ENCODE measurements around the gene SLC35F3. TPM values are rescaled to one million over a fixed set of nuclear protein-coding genes. Genes with fewer than 3 reads are reported as not detected.

The SLC35F3 gene
- total and polyA plus RNA-seq, 2 experiments from 2014 or later, result 1.0 to 3.2 TPM

DNA sequence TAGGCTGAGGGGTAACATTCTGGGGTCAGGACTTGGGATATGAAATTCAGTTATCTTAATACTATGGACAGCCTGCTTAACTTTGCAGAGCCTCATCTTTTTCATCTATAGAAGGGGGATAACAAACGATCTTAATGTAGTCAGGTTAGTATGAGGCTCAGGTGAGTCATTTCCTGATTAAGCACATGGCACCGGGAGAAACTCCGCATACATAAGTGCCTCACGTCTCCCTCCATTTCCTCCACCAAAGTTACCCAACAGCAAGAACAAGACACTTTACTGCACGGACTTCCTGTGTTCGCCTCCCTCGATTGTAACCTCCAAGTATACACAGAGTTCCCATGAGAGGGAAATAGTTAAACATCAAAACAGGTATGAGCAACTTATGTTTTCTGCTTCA, 356.1 kb downstream of the SLC35F3 start:
- Histone ChIP-seq H3K4me1 (ENCODE audit: insufficient read depth) (no peaks in the 10 kb centered on the region), H2AFZ (no peak overlapping the region), H3K36me3 (ENCODE audit: insufficient read depth) (no peaks in the 10 kb centered on the region), H3K27me3 (ENCODE audit: insufficient read depth) (no peaks in the 10 kb centered on the region), H3K9me2 (ENCODE audit: insufficient read depth) (no peaks in the 10 kb centered on the region; the same call in 1 of the 2 replicates), H3K27ac (ENCODE audit: low read depth) (no peak overlapping the region), H3K4me2 (no peak overlapping the region), H3K79me2 (replicated peaks; ENCODE audit: insufficient read depth) (no peaks in the 10 kb centered on the region), H4K20me1 (replicated peaks; ENCODE audit: insufficient read depth) (no peaks in the 10 kb centered on the region), H3K4me3 (no peak overlapping the region), H3F3A (replicated peaks; ENCODE audit: low read depth) (no peaks in the 10 kb centered on the region)
- TF ChIP-seq, protein P1, sequence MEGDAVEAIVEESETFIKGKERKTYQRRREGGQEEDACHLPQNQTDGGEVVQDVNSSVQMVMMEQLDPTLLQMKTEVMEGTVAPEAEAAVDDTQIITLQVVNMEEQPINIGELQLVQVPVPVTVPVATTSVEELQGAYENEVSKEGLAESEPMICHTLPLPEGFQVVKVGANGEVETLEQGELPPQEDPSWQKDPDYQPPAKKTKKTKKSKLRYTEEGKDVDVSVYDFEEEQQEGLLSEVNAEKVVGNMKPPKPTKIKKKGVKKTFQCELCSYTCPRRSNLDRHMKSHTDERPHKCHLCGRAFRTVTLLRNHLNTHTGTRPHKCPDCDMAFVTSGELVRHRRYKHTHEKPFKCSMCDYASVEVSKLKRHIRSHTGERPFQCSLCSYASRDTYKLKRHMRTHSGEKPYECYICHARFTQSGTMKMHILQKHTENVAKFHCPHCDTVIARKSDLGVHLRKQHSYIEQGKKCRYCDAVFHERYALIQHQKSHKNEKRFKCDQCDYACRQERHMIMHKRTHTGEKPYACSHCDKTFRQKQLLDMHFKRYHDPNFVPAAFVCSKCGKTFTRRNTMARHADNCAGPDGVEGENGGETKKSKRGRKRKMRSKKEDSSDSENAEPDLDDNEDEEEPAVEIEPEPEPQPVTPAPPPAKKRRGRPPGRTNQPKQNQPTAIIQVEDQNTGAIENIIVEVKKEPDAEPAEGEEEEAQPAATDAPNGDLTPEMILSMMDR (conservative IDR thresholded peaks at IDR 0.05; ENCODE audit: low read depth in 2 of 2), result no peak
- TF ChIP-seq ZNF331 (CRISPR knock-in tag; IDR thresholded peaks at IDR 0.05; ENCODE audit: low read depth) (no peak), EZH2phosphoT487 (IDR thresholded peaks at IDR 0.05; ENCODE audit: unreplicated experiment) (no peak), JUNB (IDR thresholded peaks at IDR 0.05; ENCODE audit: unreplicated experiment) (no peak), NANOG (IDR thresholded peaks at IDR 0.05; ENCODE audit: borderline replicate concordance) (no peak), CREB1 (CRISPR knock-in tag; IDR thresholded peaks at IDR 0.05; ENCODE audit: low read depth) (no peak), POLR2AphosphoS5 (IDR thresholded peaks at IDR 0.05; ENCODE audit: low read depth) (no peak)
- TF ChIP-seq, protein P2, sequence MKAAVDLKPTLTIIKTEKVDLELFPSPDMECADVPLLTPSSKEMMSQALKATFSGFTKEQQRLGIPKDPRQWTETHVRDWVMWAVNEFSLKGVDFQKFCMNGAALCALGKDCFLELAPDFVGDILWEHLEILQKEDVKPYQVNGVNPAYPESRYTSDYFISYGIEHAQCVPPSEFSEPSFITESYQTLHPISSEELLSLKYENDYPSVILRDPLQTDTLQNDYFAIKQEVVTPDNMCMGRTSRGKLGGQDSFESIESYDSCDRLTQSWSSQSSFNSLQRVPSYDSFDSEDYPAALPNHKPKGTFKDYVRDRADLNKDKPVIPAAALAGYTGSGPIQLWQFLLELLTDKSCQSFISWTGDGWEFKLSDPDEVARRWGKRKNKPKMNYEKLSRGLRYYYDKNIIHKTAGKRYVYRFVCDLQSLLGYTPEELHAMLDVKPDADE (IDR thresholded peaks at IDR 0.05), result no peak
- H3K27ac Mint-ChIP-seq, result no peak overlapping the region
- H3K9me3 Mint-ChIP-seq, result no peaks in the 10 kb centered on the region
- H3K36me3 Mint-ChIP-seq (ENCODE audit: low read depth), result no peaks in the 10 kb centered on the region
- no peak overlapping the region for H3K4me3 Mint-ChIP-seq
- H3K27me3 Mint-ChIP-seq (ENCODE audit: insufficient read depth, low read depth, poor library complexity), result no peaks in the 10 kb centered on the region
- no peak for DNase-seq (ENCODE audit: low spot score)
- peaks cover 14% of the 10 kb centered on the region for H3K4me1 Mint-ChIP-seq
- no peak for ATAC-seq

DNA sequence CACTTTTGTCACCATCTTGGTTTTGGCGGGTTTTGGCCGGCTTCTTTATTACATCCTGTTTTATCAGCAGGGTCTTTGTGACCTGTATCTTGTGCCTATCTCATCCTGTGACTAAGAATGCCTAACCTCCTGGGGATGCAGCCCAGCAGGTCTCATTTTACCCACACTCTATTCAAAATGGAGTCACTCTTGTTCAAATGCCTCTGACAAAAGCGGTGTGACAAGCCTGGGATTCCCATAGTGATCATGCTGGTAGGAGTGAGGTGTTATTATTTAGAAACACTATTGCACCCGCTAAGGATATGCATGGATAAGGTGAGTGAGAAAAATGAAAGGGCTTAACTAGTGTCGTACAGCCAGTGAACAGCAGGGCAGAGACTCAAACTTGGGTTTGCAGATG, 357.1 kb downstream of the SLC35F3 start:
- Histone ChIP-seq H3K27ac (ENCODE audit: low read depth) (no peak overlapping the region), H3K79me2 (replicated peaks; ENCODE audit: insufficient read depth) (no peaks in the 10 kb centered on the region), H3K27me3 (ENCODE audit: insufficient read depth) (no peaks in the 10 kb centered on the region), H3F3A (replicated peaks; ENCODE audit: low read depth) (no peaks in the 10 kb centered on the region), H3K36me3 (ENCODE audit: insufficient read depth) (no peaks in the 10 kb centered on the region), H4K20me1 (replicated peaks; ENCODE audit: insufficient read depth) (no peaks in the 10 kb centered on the region), H3K4me2 (no peak overlapping the region), H2AFZ (no peak overlapping the region), H3K4me1 (ENCODE audit: insufficient read depth) (no peaks in the 10 kb centered on the region), H3K9me2 (ENCODE audit: insufficient read depth) (no peaks in the 10 kb centered on the region; the same call in 1 of the 2 replicates), H3K4me3 (no peak overlapping the region)
- no peaks in the 10 kb centered on the region for H3K9me3 Mint-ChIP-seq
- H3K36me3 Mint-ChIP-seq (ENCODE audit: low read depth), result no peaks in the 10 kb centered on the region
- peaks cover 14% of the 10 kb centered on the region for H3K4me1 Mint-ChIP-seq
- DNase-seq (ENCODE audit: low spot score), result no peak
- no peak overlapping the region for H3K27ac Mint-ChIP-seq
- H3K27me3 Mint-ChIP-seq (ENCODE audit: insufficient read depth, low read depth, poor library complexity), result peaks cover 1% of the 10 kb centered on the region
- no peak for ATAC-seq
- TF ChIP-seq, protein P3, sequence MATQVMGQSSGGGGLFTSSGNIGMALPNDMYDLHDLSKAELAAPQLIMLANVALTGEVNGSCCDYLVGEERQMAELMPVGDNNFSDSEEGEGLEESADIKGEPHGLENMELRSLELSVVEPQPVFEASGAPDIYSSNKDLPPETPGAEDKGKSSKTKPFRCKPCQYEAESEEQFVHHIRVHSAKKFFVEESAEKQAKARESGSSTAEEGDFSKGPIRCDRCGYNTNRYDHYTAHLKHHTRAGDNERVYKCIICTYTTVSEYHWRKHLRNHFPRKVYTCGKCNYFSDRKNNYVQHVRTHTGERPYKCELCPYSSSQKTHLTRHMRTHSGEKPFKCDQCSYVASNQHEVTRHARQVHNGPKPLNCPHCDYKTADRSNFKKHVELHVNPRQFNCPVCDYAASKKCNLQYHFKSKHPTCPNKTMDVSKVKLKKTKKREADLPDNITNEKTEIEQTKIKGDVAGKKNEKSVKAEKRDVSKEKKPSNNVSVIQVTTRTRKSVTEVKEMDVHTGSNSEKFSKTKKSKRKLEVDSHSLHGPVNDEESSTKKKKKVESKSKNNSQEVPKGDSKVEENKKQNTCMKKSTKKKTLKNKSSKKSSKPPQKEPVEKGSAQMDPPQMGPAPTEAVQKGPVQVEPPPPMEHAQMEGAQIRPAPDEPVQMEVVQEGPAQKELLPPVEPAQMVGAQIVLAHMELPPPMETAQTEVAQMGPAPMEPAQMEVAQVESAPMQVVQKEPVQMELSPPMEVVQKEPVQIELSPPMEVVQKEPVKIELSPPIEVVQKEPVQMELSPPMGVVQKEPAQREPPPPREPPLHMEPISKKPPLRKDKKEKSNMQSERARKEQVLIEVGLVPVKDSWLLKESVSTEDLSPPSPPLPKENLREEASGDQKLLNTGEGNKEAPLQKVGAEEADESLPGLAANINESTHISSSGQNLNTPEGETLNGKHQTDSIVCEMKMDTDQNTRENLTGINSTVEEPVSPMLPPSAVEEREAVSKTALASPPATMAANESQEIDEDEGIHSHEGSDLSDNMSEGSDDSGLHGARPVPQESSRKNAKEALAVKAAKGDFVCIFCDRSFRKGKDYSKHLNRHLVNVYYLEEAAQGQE (IDR thresholded peaks at IDR 0.05; ENCODE audit: unreplicated experiment), result no peak
- TF ChIP-seq JUNB (IDR thresholded peaks at IDR 0.05; ENCODE audit: unreplicated experiment), result no peak
- TF ChIP-seq, protein P2 (IDR thresholded peaks at IDR 0.05), result no peak
- TF ChIP-seq, protein P1 (conservative IDR thresholded peaks at IDR 0.05; ENCODE audit: low read depth in 2 of 2), result no peak
- H3K4me3 Mint-ChIP-seq, result no peak overlapping the region
